ENCODE data around the gene ALG14. TPM values are rescaled to one million over a fixed set of nuclear protein-coding genes. Genes with fewer than 3 reads are reported as not detected.

The ALG14 gene
- total RNA-seq, 1 experiment from 2014 or later, result 5.7 TPM

GRCh38 chr1:95007687-95008086 is 65.1 kb downstream of the ALG14 start:
- H3K9me2 ChIP-seq (ENCODE audit: insufficient read depth), result no peaks in the 10 kb centered on the region
- H3K9ac ChIP-seq (ENCODE audit: low read length), result no peak overlapping the region
- peaks cover 3 to 17% of the 10 kb centered on the region in 2 experiments; a peak in 3 of 4 replicates for H3K4me1 ChIP-seq (ENCODE audit: control insufficient read depth in 1 of 2, insufficient read depth in 2 of 2, low read length in 2 of 2)
- H3K9me3 ChIP-seq (ENCODE audit: control insufficient read depth in 1 of 2, insufficient read depth in 1 of 2, low read depth in 1 of 2, low read length in 2 of 2), result no peaks in the 10 kb centered on the region
- DNase-seq (ENCODE audit: low read depth, low spot score) (no peak), ATAC-seq (no peak)
- no TSS peak for BruUV-seq (replicated peaks)
- H4K20me1 ChIP-seq (ENCODE audit: insufficient read depth), result no peaks in the 10 kb centered on the region
- H3K27me3 ChIP-seq (ENCODE audit: insufficient read depth, low read length), result no peaks in the 10 kb centered on the region
- no peak overlapping the region for H3K4me3 ChIP-seq (replicated peaks in 1 of 2; ENCODE audit: low read depth in 1 of 2, low read length in 2 of 2)
- intact Hi-C loops (cut with micrococcal nuclease), result no loop called here
- POLR2A ChIA-PET, result no interaction called here
- H3K36me3 ChIP-seq (ENCODE audit: control insufficient read depth in 1 of 2, insufficient read depth in 2 of 2, low read length in 2 of 2), result no peaks in the 10 kb centered on the region
- TF ChIP-seq CEBPB (IDR thresholded peaks at IDR 0.05; ENCODE audit: low read depth), result no peak
- TF ChIP-seq ZNF274 (IDR thresholded peaks at IDR 0.05; ENCODE audit: low read depth, low read length), result no peak
- TF ChIP-seq ELF1 (IDR thresholded peaks at IDR 0.05; ENCODE audit: borderline replicate concordance, low read depth), result no peak
- no peak for TF ChIP-seq EGR1 (IDR thresholded peaks at IDR 0.05; ENCODE audit: low read depth)
- TF ChIP-seq SRF (IDR thresholded peaks at IDR 0.05; ENCODE audit: low read depth), result no peak
- TF ChIP-seq FOSL1 (IDR thresholded peaks at IDR 0.05; ENCODE audit: low read depth), result no peak
- TF ChIP-seq RAD21 (IDR thresholded peaks at IDR 0.05; ENCODE audit: low read depth), result no peak
- TF ChIP-seq SP1 (IDR thresholded peaks at IDR 0.05; ENCODE audit: low read depth), result no peak
- no peak for TF ChIP-seq TCF7L2 (IDR thresholded peaks at IDR 0.05; ENCODE audit: borderline replicate concordance, extremely low read depth, insufficient read depth, insufficient read length)
- no peak for TF ChIP-seq ZFX (IDR thresholded peaks at IDR 0.05)
- TF ChIP-seq JUND (IDR thresholded peaks at IDR 0.05), result no peak
- TF ChIP-seq EZH2phosphoT487 (IDR thresholded peaks at IDR 0.05; ENCODE audit: borderline replicate concordance), result no peak
- no peak for TF ChIP-seq POLR2AphosphoS5 (IDR thresholded peaks at IDR 0.05; ENCODE audit: low read depth, low read length)
- no peak for TF ChIP-seq ATF3 (IDR thresholded peaks at IDR 0.05)
- TF ChIP-seq, protein P1, sequence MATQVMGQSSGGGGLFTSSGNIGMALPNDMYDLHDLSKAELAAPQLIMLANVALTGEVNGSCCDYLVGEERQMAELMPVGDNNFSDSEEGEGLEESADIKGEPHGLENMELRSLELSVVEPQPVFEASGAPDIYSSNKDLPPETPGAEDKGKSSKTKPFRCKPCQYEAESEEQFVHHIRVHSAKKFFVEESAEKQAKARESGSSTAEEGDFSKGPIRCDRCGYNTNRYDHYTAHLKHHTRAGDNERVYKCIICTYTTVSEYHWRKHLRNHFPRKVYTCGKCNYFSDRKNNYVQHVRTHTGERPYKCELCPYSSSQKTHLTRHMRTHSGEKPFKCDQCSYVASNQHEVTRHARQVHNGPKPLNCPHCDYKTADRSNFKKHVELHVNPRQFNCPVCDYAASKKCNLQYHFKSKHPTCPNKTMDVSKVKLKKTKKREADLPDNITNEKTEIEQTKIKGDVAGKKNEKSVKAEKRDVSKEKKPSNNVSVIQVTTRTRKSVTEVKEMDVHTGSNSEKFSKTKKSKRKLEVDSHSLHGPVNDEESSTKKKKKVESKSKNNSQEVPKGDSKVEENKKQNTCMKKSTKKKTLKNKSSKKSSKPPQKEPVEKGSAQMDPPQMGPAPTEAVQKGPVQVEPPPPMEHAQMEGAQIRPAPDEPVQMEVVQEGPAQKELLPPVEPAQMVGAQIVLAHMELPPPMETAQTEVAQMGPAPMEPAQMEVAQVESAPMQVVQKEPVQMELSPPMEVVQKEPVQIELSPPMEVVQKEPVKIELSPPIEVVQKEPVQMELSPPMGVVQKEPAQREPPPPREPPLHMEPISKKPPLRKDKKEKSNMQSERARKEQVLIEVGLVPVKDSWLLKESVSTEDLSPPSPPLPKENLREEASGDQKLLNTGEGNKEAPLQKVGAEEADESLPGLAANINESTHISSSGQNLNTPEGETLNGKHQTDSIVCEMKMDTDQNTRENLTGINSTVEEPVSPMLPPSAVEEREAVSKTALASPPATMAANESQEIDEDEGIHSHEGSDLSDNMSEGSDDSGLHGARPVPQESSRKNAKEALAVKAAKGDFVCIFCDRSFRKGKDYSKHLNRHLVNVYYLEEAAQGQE (IDR thresholded peaks at IDR 0.05; ENCODE audit: low read depth), result no peak
- no peak for TF ChIP-seq CBX3 (IDR thresholded peaks at IDR 0.05; ENCODE audit: low read depth)
- TF ChIP-seq EZH2 (IDR thresholded peaks at IDR 0.05), result no peak
- TF ChIP-seq, protein P2, sequence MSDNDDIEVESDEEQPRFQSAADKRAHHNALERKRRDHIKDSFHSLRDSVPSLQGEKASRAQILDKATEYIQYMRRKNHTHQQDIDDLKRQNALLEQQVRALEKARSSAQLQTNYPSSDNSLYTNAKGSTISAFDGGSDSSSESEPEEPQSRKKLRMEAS (IDR thresholded peaks at IDR 0.05), result no peak
- TF ChIP-seq YY1 (IDR thresholded peaks at IDR 0.05; ENCODE audit: extremely low read depth, insufficient replicate concordance, low read depth, low read length), result no peak
- CTCF ChIA-PET, result interaction anchor here (1.1 kb wide), 1 partner anchor 35 kb away, joined by 3 read pairs; no protein-coding TSS in a partner anchor
- H3K4me2 ChIP-seq (ENCODE audit: low read length), result no peak overlapping the region
- RAD21 ChIA-PET (ENCODE audit: low non-redundant PET in 1 of 2, low total read pairs in 2 of 2, uncharacterized antibody in 2 of 2, unreplicated experiment in 2 of 2), result no interaction called here
- no peak overlapping the region for H2AFZ ChIP-seq (ENCODE audit: low read depth, low read length, poor library complexity, severe bottlenecking)
- H3K79me2 ChIP-seq (ENCODE audit: insufficient read depth, low read length), result no peaks in the 10 kb centered on the region
- H3K27ac ChIP-seq (ENCODE audit: low read depth, low read length), result no peak overlapping the region

Data from HCT116 (cell line).